ENCODE results near the gene POLD4.

GRCh38 chr11:67322049-67322448, 31.3 kb downstream of the POLD4 start:
- TF ChIP-seq CTCF (conservative IDR thresholded peaks at IDR 0.05 in 1 of 2, IDR thresholded peaks at IDR 0.05 in 1 of 2; ENCODE audit: low read depth in 1 of 2, low read length in 2 of 2) (no peak), EZH2 (IDR thresholded peaks at IDR 0.05; ENCODE audit: low read length, missing control alignments) (no peak)
